Gastrocnemius medialis (tissue), 4 donors: ENCODE results near the gene B4GALT5.

Experiments used
- POLR2A ChIP-seq, 2 donors: fragments of 450-650 bp; IDR thresholded peaks; one replicate each; pipeline ENCODE4 v1.6.1; 2017; ENCODE audit warnings: antibody characterized with exemption in 2 of 2, mild to moderate bottlenecking in 2 of 2, moderate library complexity in 2 of 2
- TF ChIP-seq, protein P1 (sequence below), 5 experiments: fragments of 450-650 bp in 3 of 5; fragments of 200-600 bp in 2 of 5; sonication (generic) in 2 of 5; IDR thresholded peaks in 4 of 5; conservative IDR thresholded peaks in 1 of 5; 1 replicate in 4 of 5; 2 replicates in 1 of 5; pipeline ENCODE4 v1.5.1; 2016 to 2019; ENCODE audit warnings: antibody characterized with exemption in 5 of 5, mild to moderate bottlenecking in 3 of 5, moderate library complexity in 3 of 5

DNA sequence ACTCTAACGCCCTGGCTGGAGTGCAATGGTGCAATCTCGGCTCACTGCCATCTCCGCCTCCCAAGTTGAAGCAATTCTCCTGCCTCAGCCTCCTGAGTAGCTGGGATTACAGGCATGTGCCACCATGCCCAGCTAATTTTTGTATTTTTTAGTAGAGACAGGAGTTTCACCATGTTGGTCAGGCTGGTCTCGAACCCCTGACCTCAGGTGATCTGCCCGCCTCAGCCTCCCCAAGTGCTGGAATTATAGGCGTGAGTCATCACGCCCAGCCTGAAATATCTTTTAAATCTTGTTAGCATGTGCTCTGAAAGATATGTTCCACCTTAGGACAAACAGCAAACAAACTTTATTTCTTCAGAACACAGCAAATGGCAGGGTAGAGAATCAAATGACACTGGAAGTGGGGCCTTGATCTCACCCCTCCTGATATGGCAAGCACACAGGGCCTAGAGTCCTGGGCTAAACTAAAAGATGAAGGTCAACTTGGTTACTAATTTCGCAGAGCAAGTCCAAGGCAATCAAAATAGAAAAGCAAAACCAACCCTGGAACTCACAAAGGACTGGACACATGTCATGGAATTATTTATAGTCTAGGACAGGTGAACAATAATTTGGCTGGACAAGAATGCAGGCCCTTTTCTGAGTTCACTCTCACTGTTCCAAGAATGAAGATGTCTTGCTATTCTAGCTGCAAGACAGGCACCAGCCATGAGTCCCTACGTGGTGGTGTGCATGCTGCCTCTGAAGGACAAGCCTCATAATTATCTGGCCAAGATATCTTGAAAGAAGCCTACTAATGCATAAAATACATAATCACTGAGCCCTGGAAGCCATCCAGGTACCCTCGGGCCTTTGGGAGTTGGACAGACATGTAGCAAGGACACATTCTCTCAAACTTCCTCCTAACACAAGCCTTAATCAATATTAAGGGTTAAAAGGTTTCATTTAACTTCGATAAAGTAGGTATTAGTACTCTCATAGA, 35.6 kb downstream of the B4GALT5 start:
- TF ChIP-seq, protein P1, sequence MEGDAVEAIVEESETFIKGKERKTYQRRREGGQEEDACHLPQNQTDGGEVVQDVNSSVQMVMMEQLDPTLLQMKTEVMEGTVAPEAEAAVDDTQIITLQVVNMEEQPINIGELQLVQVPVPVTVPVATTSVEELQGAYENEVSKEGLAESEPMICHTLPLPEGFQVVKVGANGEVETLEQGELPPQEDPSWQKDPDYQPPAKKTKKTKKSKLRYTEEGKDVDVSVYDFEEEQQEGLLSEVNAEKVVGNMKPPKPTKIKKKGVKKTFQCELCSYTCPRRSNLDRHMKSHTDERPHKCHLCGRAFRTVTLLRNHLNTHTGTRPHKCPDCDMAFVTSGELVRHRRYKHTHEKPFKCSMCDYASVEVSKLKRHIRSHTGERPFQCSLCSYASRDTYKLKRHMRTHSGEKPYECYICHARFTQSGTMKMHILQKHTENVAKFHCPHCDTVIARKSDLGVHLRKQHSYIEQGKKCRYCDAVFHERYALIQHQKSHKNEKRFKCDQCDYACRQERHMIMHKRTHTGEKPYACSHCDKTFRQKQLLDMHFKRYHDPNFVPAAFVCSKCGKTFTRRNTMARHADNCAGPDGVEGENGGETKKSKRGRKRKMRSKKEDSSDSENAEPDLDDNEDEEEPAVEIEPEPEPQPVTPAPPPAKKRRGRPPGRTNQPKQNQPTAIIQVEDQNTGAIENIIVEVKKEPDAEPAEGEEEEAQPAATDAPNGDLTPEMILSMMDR (IDR thresholded peaks at IDR 0.05 in 4 of 5, conservative IDR thresholded peaks at IDR 0.05 in 1 of 5) = no peak
- TF ChIP-seq POLR2A (IDR thresholded peaks at IDR 0.05) = no peak
